Measurements from ENCODE around the gene DFFA.
"Not testable (repeated sequence)": the region's sequence is repeated elsewhere in the genome, so short reads cannot be mapped to it uniquely, and the experiment has no call there.

GRCh38 chr1:10474309-10474612 is 1.9 kb upstream of the DFFA start:
- TF ChIP-seq CTCF (IDR thresholded peaks at IDR 0.05; ENCODE audit: low read depth, low read length, missing input control); GABPA (IDR thresholded peaks at IDR 0.05 in 1 of 2, conservative IDR thresholded peaks at IDR 0.05 in 1 of 2); REST (IDR thresholded peaks at IDR 0.05); RAD21 (IDR thresholded peaks at IDR 0.05); SP1 (IDR thresholded peaks at IDR 0.05); TAF1 (conservative IDR thresholded peaks at IDR 0.05); EGR1 (IDR thresholded peaks at IDR 0.05; ENCODE audit: low read depth in 2 of 2); MAX (IDR thresholded peaks at IDR 0.05); ATF3 (IDR thresholded peaks at IDR 0.05); RXRA (IDR thresholded peaks at IDR 0.05); JUND (IDR thresholded peaks at IDR 0.05): not testable (repeated sequence)
